Measurements from ENCODE around the gene EIF5B.

DNA sequence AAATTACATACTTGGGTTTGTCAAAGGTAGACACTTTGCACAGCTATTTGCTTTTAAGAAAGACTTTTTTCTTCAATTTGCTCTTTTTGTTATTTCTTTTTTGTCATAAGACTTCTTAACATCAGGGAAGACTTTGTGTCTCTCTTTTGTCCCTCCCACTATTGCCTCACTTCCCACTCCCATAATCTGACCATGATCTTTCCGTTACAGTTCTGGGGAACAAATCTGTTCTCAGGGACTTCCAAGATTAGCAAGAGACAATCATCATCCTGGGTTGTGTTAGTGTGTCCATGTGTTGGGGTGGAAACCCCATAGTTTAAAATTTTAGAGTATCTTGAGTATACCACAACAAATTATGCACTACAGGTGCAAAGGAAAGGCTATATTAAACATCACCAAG lies 77.4 kb downstream of the EIF5B start:
- TF ChIP-seq, protein P1, sequence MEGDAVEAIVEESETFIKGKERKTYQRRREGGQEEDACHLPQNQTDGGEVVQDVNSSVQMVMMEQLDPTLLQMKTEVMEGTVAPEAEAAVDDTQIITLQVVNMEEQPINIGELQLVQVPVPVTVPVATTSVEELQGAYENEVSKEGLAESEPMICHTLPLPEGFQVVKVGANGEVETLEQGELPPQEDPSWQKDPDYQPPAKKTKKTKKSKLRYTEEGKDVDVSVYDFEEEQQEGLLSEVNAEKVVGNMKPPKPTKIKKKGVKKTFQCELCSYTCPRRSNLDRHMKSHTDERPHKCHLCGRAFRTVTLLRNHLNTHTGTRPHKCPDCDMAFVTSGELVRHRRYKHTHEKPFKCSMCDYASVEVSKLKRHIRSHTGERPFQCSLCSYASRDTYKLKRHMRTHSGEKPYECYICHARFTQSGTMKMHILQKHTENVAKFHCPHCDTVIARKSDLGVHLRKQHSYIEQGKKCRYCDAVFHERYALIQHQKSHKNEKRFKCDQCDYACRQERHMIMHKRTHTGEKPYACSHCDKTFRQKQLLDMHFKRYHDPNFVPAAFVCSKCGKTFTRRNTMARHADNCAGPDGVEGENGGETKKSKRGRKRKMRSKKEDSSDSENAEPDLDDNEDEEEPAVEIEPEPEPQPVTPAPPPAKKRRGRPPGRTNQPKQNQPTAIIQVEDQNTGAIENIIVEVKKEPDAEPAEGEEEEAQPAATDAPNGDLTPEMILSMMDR (IDR thresholded peaks at IDR 0.05), result no peak
- no peak for TF ChIP-seq POLR2A (IDR thresholded peaks at IDR 0.05)

Data from lower leg skin (tissue), 3 donors.